Right atrium auricular region (tissue), 2 donors: ENCODE measurements around the gene TRAF3IP1. TPM values are rescaled to one million over a fixed set of nuclear protein-coding genes. Genes with fewer than 3 reads are reported as not detected.

ENCODE experiments used
- DNase-seq: peaks from one replicate; pipeline ENCODE4 v3.0.0-alpha.2; 2019; ENCODE audit warnings: low spot score
- H3K27ac ChIP-seq, 2 donors: fragments of 200-600 bp; sonication (generic); 1 replicate in 1 of 2; 2 replicates in 1 of 2; pipeline ENCODE4 v1.5.1; 2016 to 2019
- H3K27me3 ChIP-seq, 2 donors: fragments of 200-600 bp; sonication (generic); one replicate each; pipeline versions ENCODE4 v1.5.1 to v1.6.0; 2017 to 2019
- H3K36me3 ChIP-seq: fragments of 200-600 bp; sonication (generic); one replicate; pipeline ENCODE4 v1.5.1; 2016
- H3K4me1 ChIP-seq, 2 donors: fragments of 200-600 bp; sonication (generic); one replicate each; pipeline versions ENCODE4 v1.5.1 to v1.6.0; 2017 to 2019
- H3K4me3 ChIP-seq, 2 donors: fragments of 200-600 bp; sonication (generic); 1 replicate in 1 of 2; 2 replicates in 1 of 2; pipeline ENCODE4 v1.5.1; 2017 to 2019; ENCODE audit warnings: mild to moderate bottlenecking in 1 of 2, moderate library complexity in 1 of 2
- H3K9me3 ChIP-seq, 2 donors: fragments of 200-600 bp; sonication (generic); one replicate each; pipeline ENCODE4 v1.5.1; 2019
- total RNA-seq, 2 donors: library from RNA; depleted of rRNA; stranded (reverse); fragments of >200 nt; gene quantifications; one replicate each; pipeline ENCODE4 v1.1.0, GENCODE V29; 2016
- TF ChIP-seq, protein P1 (sequence below), 2 donors: fragments of 200-600 bp; sonication (generic); IDR thresholded peaks; one replicate each; pipeline ENCODE4 v1.5.1; 2019; ENCODE audit warnings: antibody characterized with exemption in 2 of 2

Gene TRAF3IP1
- total RNA-seq, 2 donors from 2014 or later, result 5.0 to 5.8 TPM

DNA sequence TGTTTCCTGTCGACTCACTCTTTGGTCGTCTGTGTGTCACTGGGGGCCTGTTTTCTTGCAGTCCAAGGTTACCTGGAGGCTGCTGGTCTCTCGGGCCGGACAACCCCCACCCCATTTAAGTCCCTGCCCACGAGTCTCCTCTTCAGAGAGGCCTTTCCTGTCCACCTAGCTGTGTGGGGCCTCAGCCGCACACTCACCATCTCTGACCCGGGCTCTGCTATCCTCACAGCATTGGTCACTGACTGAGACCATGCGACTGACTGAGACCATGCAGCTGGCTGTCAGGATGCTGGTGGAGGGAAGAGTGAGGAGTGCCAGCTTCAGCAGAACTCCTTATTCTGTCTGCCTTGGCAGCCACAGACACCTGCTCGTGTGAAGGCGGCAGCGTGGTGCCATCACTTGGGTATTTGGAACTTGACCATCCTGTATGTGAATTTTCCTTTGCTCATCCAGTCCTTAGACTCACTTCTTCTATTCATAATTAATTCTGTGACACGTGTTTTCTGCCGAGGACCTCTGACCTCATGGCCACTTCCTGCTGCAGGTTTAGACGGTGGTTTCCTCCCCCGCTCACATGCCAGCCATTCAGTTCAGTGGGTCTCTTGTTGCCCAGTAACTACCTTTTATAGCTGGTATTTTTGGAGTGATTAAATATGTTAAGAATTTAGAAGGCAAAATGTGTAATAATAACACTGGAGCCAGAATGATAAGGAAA lies 58.9 kb downstream of the TRAF3IP1 start:
- peak overlapping the region; percentile 59 to 84 for H3K27ac ChIP-seq

DNA sequence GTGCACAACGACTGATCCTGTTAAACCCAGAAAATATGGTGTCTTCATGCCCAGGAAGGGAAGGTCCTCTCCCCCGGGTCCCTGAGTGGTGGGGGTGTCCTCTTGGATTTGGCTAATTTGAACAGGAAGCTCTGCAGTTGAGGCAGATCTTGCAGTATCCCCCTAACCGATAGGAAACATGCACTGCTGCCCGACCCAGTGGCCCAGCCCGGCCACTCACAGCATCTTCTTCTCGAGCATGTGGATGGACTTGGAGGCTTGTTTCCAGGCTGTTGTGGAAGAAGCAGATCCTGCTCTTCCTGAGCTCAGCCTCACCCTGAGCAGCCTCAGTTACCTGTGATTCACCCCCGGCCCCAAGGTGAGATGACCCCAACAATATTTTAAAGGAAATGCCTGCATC lies 60.0 kb downstream of the TRAF3IP1 start:
- Histone ChIP-seq H3K4me1 (peaks cover 0 to 34% of the 10 kb centered on the region in 2 donors), H3K9me3 (no peaks in the 10 kb centered on the region), H3K36me3 (no peaks in the 10 kb centered on the region), H3K4me3 (no peak overlapping the region), H3K27ac (peak overlapping the region in 1 of 2 donors; percentile 84), H3K27me3 (no peaks in the 10 kb centered on the region)
- DNase-seq, result no peak
- TF ChIP-seq, protein P1, sequence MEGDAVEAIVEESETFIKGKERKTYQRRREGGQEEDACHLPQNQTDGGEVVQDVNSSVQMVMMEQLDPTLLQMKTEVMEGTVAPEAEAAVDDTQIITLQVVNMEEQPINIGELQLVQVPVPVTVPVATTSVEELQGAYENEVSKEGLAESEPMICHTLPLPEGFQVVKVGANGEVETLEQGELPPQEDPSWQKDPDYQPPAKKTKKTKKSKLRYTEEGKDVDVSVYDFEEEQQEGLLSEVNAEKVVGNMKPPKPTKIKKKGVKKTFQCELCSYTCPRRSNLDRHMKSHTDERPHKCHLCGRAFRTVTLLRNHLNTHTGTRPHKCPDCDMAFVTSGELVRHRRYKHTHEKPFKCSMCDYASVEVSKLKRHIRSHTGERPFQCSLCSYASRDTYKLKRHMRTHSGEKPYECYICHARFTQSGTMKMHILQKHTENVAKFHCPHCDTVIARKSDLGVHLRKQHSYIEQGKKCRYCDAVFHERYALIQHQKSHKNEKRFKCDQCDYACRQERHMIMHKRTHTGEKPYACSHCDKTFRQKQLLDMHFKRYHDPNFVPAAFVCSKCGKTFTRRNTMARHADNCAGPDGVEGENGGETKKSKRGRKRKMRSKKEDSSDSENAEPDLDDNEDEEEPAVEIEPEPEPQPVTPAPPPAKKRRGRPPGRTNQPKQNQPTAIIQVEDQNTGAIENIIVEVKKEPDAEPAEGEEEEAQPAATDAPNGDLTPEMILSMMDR (IDR thresholded peaks at IDR 0.05), result no peak

More for the DNA sequence above, 58.9 kb downstream of the TRAF3IP1 start:
- DNase-seq, result no peak
- Histone ChIP-seq H3K4me1 (peaks cover 0 to 34% of the 10 kb centered on the region in 2 donors), H3K9me3 (no peaks in the 10 kb centered on the region), H3K36me3 (no peaks in the 10 kb centered on the region), H3K27me3 (no peaks in the 10 kb centered on the region), H3K4me3 (no peak overlapping the region)
- TF ChIP-seq, protein P1 (IDR thresholded peaks at IDR 0.05), result no peak

DNA sequence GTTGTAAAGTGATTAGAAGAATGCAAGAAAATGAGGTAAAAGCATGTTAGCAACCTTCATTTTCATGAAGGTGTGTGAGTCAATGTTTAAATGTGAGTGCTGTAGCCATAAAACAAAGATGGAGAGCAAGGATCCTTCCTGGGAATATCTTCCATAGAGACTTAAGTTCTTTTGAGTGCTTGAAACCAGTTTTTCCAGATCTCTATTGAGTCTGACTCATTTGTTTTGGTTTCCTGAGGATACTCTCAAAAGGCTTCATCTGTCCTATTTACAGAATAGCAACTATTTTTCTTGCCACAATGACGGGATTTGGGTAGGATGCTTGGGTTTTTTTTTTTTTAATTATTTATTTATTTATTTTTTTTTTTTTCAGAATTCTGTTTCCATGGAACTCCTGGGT lies 60.5 kb downstream of the TRAF3IP1 start:
- TF ChIP-seq, protein P1 (IDR thresholded peaks at IDR 0.05), result no peak
- Histone ChIP-seq H3K36me3 (no peaks in the 10 kb centered on the region), H3K4me3 (no peak overlapping the region), H3K27me3 (no peaks in the 10 kb centered on the region), H3K9me3 (no peaks in the 10 kb centered on the region), H3K4me1 (peaks cover 0 to 34% of the 10 kb centered on the region in 2 donors), H3K27ac (no peak overlapping the region)
- no peak for DNase-seq

DNA sequence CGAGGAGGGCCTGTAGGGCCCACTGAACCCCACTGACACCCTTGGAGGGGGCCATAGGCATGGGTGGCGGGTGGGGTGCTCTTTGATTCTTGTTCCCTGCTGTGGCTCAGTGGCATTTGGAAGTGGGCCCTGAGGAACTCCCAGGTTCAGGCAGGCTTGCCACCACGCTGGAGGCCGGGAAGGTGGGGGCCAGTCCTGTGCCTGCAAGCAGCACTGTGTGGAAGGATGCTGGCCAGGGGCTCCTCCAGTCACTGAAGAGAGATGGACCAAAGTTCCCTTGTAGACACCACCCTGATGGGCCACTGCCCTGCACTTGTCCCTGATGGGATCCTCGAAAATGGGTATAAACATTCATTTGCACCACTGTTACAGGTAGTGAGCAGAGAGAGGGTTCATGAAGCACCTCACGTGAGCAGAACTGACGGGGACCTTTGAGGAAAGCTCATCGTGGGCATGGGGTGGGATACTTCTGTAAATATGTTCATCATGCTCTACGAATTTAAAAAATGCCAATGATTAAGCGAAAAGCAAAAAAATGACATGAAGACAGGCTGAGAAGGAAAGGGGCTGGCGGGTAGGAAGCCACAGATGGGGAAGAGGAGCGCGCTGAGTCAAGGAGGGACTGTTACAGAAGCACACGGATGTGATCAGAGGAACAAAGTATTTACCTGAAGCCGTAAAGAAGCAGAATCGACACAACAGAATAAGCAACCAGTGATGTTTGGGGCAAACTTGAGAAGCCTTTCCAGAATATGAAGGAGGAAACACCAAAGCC lies 61.2 kb downstream of the TRAF3IP1 start:
- Histone ChIP-seq H3K27me3 (no peaks in the 10 kb centered on the region), H3K27ac (no peak overlapping the region), H3K36me3 (no peaks in the 10 kb centered on the region), H3K4me3 (no peak overlapping the region), H3K9me3 (no peaks in the 10 kb centered on the region), H3K4me1 (peaks cover 0 to 34% of the 10 kb centered on the region in 2 donors)
- TF ChIP-seq, protein P1 (IDR thresholded peaks at IDR 0.05), result no peak
- no peak for DNase-seq

DNA sequence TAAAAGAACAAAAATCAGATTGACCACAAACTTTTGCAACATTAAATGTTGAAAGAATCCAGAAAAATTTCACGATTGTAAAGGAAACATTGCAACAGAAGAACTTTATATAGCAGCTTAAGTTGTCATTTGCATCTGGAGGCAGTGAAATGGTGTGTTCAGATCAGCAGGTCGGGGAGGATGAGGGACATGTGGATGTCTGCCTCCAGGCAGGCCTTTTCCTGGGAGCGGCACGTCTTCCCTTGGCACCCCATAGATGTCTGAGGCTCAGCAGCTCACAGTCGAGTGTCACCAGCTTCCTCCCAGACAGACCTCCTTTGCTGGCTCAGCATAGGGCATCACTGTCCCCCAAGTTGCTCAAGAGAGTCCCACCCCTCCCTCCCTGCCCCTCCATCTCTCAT lies 62.1 kb downstream of the TRAF3IP1 start:
- Histone ChIP-seq H3K36me3 (no peaks in the 10 kb centered on the region), H3K4me3 (no peak overlapping the region), H3K4me1 (peaks cover 0 to 27% of the 10 kb centered on the region in 2 donors), H3K27me3 (no peaks in the 10 kb centered on the region), H3K27ac (no peak overlapping the region), H3K9me3 (no peaks in the 10 kb centered on the region)
- TF ChIP-seq, protein P1 (IDR thresholded peaks at IDR 0.05), result no peak
- no peak for DNase-seq
